HG03139 (cell line): ENCODE results near the gene MTG2.

Experiments used
- ATAC-seq: cut with Tn5 transposase; IDR thresholded peaks from one replicate; pipeline ENCODE4 v1.9.1; 2021; ENCODE audit not compliant: unreplicated experiment

MTG2 gene

DNA sequence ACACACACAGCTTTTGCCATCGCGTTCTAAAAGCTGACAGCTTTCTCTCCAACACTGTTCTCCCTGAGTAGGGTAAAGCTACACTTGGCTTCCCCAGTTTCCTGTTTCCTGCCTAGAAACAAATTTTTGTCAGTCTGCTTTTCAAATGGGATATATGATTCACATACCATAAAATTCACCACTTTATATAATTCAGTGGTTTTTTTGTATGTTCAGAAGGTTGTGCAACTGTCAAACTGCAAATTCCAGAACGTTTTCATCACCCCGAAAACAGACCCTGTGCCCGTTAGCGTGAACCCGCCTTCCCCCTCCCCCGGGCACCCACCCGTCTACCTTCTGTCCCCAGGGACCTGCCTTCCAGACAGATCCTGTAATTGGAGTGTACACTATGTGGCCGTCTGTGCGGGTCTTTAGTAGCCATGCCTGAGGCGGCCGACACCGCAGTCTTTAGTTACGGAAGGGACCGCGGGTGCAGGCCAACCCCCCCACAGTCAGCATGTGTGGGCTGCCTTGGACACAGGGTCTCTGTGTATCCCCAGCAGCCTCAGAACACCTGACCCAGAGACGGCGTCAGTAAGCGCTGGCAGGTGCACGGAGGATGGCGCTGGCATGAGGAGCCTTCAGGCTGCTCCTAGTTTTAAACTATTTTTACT lies 20.7 kb downstream of the MTG2 start:
- ATAC-seq, result no peak

DNA sequence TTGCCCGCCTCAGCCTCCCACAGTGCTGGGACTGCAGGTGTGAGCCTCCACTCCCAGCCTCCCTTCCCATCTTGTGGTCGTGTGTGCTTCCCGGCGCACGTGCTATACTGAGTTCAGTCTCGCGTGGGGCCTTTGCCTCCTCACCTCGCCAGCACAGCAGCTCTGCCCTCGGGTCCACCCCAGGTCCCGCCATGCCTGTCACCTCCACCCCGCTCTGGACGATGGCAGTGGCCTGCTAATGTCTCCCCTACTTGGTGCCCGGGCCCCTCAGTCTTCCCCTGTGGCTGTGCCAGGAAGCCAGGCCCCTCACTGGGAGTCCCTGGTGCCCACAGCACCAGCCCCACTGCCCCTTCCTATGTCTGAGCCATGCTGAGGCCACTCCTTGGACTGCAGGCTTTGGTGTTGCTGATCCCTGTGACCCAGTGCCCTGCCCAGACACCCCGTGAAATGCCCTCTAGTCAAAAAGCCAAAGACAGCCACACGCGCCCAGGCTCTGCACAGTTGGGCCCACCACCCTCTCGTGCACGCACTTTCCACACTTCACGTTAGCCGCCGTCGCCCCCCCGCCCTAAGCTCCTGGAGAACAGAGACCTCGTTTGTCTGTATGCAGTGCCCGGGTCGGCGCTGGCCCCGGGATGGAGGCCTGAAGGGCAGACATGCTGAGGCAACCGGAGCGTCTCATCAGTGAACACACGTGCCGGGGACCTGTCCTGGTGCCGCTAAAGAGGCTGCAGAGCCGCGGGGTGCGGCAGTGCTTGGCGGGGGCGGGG lies 23.0 kb downstream of the MTG2 start:
- ATAC-seq, result no peak

DNA sequence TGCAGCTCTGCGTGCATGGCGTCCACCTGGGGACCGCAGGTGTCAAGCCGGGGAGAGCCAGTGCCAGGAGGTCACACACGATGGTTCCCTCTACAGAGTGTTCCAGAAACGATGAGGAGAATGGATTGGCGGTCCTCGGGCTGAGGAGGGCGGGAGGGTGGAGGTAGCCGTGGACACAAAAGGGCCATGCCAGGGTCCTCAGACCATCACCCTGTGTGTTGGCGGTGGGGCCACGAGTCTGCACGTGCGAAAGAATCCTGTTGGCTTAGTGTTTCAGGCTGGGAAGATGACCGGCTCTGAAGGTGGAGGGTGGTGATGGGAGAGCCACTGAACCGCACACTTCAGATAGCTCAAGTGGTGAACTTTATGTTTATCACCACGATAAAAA lies 23.6 kb downstream of the MTG2 start:
- ATAC-seq, result no peak

DNA sequence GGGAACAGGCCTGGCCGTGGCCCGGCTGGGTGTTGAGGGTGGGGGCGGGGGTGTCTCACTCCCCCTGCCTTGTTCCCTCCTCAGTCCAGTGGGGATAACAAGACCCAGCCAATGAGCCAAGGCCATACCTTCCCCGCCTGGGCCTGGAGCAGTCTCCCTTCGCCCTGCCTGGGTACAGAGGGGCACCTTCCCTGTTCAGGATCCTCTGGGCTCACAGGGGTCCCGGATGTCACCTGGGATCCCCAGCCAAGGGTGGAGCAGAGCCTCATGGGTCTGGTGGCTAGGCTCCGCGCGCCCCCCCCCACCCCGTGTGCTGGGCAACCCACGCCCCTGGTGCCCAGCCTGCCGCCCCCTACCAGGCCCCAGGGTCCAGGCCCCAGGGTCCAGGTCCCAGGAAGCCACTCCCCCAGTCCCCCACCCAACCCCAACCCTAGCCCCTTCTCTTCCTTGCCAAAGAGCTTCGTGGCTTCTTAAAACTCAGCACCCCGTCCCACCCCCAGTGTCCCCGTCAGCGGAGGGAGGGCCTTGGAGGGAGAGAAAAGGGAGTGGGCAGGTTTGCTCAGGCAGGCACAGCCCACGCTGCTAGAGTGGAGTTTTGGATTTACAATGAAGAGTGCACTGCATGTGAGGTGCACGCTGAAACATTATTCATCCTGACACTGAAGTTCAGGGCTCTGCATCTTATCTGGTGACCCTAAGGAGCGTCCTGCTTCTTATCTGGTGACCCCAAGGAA lies 25.4 kb downstream of the MTG2 start:
- ATAC-seq, result no peak

DNA sequence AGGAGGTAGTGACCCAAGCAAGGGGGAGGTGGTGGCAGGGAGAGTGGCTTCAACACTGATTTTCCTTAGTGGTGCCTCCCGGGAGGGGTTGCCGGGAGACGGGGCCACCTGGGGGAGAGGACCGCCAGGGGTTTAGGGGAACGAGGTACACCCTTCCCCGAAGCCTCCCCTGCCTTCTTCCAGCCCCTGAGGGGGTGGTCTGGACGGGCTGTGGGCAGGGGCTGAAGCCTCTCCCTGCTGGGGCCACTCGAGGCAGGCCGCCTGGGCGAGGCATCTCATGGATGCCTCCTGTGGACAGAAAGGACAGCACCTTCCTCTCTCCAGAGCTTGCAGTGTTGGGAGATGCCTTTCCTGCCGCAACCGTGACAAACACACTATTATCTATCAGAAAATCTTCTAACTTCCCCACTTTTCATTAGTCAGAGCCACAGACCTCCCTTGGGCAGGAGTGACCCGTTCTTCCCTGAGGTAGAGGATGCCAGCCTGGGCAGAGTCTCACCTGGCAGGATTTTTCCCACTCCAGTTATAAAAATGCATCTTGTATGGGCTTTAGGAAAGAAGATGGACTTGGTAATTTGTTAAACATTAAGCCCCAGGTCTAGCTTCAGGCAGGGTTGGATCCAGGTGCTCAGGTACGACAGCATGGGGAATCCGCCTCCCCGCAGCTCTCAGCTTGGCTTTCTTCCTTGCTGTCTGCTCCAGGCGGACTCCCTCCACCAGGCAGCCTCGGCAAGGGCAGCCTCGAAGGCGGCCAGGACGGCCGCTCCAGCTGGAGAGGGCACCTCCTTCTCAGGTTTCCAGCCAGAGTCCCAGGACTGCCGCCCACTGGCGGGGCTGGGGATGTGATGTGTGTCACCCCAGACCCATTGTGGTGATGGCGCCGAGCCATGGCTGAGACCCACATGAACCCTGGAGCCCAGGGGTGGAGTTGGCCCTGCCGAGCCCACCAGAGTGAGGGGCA lies 26.2 kb downstream of the MTG2 start:
- no peak for ATAC-seq

DNA sequence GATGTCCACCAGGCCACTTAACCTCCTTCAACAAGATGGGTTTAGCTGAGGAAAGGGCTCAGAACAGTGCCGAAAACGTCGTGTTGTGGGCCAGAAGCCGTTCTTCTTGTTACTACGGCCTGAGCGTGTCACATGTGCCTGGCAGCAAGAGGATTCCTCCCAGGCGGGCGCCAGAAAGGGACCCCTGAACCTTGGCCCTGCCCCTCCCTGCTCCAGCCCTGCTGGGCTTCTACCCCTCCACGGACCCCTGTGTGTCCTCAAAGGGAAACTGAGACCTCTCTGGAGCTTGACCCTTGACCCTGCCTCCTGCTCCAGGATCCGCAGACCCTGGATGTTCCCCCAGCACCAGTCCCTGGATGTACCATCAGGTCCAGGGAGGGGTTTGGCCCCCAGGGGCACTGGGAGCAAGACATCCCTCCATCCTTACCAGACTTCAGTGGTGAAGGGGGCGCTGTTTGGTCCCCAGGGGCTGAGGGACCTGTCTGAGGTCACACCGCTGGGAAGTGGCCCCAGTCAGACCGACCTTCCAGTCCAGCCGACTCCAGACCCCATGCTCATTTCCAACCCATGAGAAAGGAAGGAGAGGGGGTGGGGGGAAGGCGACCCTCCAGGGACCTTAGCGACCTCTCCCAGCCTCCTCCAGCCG lies 27.1 kb downstream of the MTG2 start:
- no peak for ATAC-seq

DNA sequence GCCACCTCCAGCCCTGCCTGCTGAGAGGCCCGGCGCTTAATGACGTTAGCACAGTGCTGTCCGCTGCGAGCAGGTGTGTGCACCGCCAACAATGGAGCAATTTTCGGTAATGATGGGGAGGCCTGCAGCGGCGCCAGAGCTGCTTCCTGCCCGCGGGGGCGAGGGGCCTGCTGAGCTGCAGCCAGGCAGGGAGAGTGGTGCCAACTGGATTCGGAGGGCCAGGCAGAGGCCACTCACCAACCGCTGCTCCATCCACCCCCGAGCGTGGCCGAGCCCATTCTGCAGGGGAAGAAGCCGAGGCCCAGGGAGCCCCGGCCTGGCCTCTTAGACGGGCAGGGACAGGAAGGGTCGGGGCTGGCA lies 27.6 kb downstream of the MTG2 start:
- ATAC-seq, result no peak

DNA sequence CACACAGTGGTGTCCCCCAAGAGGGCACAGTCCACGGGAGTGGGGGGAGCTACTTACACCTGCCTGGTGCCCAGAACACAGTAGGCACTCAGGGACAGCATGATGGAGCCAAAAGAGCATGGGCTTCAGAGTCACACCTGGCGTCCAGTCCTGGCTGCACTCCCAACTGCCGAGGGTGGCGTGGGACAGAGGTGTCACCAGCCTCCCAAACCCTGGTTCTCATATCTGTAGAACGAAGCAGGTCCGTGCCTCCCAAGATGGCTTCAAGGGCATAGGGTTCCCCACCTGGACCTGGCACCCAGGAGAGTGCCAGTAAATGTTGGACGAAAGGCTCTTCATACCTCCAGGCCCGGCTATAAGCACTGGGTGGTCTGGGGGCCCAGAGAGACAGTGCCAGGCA lies 28.4 kb downstream of the MTG2 start:
- ATAC-seq, result no peak

DNA sequence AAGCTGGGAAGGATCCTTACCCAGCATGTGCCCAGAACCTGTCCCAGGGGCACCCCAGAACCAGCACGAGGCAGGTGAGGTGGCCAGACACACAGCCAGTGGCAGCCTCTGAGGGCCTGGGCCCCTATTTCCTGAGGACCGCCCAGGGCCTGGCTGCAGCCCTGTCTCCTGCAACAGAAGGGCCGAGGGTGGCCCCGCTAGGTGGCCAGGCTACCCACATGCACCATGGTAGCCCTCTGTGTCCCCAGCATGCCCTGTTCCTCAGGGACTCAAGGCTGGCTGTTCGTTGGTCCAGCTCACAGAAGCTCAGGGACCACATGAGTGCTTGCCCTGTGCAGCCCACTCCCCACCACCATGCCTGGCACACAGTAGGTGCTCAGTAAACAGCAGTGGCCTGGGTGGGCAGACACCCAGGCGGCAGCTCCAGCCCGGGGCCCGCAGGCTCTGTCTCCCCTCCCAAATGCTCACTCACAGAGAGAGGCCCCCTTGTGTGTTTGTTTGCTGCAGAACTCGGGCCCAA lies 29.0 kb downstream of the MTG2 start:
- ATAC-seq, result no peak

DNA sequence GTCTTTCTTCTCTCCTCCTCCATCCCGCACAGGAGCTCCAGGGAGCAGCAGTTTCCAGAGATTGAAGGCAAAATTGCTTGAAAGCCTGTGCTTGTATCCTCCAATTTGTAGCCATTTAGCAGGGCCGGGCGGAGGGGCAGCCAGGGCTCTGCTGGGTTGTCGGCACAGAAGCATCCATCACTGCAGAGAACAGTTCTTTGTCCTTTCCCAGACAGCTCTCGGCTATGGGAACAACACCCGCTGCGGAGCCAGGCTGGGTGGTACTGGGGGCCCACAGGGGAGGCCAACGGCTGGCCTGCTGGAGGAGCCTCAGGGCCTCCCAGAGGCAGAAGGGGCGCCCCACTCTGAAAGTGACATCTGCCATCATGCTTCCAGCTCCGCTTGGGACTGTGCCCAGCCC lies 29.5 kb downstream of the MTG2 start:
- ATAC-seq, result no peak

DNA sequence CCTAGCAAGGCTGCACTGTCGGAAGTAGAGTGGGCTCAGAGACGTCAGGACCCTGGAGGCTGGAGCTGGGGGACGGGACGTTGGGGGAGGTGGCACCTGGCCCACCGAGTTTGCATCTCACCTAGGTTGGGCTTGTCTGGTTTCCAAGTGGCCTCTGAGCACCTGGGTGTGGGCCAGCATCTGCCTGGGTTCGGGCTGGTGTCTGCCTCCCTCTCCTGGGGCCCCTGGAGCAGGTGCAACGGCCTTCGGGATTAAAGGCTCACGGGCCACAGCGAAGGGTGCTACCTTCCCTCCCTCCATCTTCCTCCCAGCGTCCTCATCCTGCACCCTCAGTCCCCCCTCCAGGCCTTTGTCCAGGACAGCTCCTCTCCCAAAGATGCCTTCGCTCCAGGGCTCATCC lies 31.2 kb downstream of the MTG2 start:
- no peak for ATAC-seq

DNA sequence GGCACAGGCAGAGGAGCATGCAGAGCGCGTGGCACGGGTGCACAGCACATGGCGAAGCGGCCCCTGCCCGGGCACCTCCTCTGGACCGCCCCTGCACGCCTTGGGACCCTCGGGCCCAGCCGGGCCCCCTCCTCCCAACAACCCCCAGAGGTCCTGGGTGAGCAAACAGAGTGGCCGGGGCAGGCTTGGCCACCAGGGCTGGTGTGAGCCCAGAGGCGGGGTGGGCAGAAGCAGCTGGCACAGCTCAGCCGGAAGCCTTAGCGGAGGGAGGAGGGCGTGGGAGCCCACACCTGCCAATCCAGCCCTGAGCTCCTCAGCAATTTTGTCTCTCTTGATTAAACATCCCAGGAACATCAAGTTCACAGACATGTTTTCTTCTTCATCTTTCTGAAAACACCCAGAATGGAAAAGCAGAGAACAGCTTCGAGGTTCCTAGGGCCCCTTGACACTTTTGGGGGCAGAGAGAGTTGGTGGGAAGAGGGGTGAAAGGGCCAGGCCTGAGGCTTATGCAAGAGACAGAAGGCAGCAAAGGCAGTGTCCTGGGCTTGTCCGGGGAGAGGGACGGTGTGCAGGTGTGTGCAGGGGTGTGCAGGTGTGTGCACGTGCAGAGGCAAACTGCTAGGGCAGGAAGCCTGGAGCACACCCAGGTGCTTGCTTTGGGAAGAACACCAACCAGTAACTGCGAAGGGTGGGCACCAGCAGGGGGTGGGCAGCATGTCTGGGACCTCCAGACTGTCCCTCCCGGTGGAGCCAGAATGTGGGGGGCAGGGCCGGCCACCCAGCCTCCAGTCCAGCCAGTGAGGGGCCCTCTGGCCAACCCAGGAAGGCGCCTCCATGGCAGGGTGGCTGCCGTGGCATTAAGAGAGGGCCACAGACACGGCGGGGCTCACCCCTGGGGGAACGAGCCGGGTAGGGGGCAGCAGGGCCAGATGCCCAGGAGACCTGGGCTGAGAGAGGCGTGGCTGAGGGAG lies 32.5 kb downstream of the MTG2 start:
- ATAC-seq, result no peak

DNA sequence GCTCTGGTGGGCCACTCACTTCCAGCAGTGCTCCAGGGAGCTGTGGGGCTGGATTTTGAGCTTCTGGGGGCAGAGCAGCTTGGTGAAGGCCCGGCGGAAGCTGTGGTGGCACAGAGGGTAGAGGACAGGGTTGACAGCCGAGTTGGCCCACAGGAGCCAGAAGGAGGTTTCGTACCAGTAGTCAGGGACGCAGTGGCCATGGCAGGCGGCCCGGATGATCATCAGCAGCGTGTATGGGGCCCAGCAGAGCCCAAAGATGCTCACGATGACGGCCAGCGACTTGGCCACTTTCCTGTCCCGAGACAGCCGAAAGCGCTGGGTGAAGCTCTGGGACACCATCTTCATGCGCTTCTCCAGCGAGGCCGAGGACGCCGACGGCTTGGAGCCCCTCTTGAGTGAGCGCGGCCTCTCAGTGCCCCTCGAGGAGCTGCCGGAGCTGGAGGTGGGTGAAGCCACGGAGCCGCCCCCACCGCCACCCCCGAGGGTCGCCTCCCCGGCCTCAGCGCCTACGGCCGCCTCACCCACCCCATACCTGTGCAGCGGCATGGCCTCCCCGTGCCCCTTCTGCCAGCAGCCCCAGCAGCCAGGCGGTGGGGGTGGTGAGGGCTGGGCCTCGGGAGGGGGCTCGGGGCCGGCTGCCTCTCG lies 33.3 kb downstream of the MTG2 start:
- ATAC-seq, result no peak

DNA sequence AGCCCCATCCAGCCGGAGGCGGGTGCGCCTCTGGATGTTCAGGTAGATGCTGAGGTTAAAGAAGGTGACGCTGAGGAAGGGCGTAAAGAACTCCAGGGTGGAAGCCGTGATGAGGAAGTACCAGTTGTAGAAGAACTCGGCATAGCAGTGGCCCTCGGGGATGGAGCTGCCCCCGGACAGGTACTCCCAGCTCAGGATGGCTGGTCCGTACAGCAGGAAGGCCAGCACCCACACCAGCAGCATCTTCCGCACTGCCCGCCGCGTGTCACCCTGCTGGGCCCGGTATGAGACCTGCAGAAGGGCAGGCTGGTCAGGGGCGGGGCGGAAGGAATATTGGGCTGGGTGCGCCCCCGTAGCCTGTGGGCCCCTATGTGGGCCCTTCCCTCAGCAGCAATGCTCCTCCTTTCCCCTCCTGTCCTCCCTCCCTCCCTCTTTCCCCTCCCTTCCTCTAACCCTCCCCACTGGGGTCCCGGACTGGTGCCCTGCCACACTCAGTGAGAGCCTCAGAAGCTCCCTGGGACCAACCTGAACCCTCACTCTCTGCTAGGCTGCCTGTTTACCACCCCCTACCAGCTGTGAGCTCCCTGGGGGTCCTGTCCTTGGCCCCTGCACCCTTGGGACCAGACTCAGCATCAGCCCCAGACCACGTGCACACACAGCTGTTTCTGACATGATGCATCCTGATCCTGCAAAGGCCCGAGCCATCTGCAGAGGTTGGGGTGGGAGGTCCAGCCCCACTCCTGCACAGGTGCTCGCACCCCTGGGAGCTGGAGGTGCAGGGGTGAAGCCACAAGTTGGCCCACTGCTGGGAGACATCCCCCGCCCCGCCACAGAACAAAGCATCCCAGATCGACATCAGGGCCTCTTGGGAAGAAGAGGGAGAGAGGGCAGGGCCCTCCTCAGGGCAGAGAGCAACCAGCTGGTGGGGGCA lies 34.1 kb downstream of the MTG2 start:
- no peak for ATAC-seq

DNA sequence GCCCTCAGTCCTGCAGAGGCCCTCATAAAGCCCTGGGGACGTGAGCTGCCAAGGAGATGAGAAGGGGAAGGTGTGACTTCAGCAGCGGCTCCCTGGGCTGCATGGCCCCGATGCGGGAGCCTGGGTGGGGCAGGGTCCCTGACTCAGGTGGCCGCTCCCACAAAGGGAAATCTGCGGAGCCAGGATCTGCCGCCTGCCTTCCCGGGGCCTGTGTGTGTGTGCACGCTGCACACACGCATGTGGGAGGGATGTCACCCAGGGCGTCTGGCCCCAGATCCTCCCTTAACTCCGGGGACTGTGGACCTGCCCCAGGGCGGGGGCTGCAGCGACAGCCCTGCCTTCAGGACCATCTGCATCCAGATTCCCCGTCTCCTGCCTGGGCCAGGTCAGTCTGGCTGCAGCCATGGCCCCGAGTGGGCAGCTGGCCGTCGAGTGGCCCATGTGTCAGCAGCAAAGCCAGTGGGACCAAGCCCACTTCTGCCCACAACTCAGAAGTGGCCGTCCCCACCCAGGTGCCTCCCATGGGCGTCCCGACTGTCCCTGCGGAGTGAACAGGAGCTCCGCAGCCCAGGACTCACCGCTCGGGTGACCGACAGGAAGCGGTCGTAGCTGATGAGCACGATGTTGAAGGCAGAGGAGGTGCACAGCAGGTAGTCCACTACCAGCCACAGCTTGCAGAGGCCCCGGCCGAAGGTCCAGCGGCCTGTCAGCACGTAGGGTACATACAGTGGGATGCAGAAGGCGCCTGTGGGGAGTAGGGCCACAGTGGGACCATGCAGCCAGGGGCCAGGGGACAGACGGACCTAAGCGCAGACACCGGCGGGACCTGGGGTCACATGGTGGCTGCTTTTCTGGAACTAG lies 35.3 kb downstream of the MTG2 start:
- ATAC-seq, result no peak

DNA sequence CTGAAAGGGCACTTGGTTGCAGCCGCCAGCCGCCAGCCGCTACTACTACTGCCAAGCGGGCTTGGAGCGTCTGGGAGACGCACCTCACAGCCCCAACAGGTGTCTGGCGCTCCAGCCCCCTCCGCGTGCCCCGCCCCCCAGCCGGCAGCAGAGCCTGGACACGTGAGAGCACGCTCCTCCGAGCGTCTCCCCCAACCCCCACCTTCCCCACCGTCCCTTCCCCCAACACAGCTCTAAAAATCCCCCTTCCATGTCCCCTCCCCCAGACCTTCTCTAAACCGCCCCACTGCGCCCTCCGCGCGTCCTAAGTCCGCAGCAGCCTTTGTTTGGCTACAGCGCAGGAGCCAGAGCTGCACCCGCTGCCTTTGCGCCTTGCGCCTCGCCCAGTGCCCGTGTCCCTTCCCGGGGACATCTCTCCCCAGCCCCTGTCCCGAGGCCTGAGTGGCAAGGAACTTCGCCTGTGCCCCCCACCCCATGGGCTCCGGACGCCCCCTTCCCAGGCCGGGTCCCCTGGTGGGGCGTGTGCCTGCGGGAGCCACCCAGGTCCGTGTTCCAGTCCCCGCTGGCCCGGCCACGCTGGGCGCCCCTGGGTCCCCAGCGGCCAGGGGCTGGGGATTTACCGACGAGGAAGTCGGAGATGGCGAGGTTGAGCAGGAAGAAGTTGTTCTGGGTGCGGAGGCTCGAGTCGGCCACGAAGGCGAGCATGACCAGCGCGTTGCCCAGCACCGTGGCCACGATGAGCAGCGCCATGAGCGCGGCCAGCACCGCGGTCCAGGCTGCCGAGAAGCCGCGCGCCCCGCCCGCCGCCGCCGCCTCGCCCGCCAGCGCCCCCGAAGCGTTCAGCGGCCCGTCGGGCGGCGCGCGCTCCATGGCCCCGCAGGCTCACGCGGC lies 36.5 kb downstream of the MTG2 start:
- no peak for ATAC-seq
